DMS53 (cell line): ENCODE data around the gene TBCB.
"Not testable (repeated sequence)": the region's sequence is repeated elsewhere in the genome, so short reads cannot be mapped to it uniquely, and the experiment has no call there.

Experiments used
- DNase-seq: peaks from one replicate; lab custom pipeline; 2025; lab: John Stamatoyannopoulos, UW

TBCB gene

DNA sequence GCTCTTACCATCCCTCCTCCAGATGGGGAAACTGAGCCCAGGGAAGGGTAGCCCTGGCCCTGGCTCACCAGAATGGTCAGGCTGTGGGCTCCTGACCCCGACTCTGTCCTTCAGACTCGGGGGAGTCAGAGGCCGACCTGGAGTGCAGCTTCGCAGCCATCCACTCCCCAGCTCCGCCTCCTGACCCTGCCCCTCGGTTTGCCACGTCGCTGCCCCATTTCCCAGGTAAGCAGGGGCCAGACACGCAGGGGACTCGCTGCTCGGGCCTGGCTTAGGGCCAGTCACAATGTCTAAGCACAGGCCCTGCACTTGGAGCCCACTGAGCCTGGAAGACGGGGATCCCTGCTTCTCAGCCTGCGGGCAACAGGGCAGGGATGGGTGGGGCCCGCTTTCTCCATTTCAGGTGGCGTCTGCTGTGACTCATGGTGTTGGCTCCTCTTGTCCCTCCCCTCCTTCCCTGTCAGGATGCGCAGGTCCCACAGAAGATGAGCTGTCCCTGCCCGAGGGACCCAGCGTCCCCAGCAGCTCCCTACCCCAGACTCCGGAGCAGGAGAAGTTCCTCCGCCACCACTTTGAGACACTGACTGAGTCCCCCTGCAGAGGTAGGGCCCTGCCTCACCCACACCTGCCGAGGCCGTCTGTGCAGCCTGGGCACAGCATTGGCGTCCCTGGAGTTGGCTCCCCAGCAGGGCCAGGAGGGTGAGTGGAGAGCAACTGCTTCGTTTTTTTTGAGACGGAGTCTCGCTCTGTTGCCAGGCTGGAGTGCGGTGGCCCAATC lies 13.5 kb upstream of the TBCB start:
- no peak for DNase-seq

DNA sequence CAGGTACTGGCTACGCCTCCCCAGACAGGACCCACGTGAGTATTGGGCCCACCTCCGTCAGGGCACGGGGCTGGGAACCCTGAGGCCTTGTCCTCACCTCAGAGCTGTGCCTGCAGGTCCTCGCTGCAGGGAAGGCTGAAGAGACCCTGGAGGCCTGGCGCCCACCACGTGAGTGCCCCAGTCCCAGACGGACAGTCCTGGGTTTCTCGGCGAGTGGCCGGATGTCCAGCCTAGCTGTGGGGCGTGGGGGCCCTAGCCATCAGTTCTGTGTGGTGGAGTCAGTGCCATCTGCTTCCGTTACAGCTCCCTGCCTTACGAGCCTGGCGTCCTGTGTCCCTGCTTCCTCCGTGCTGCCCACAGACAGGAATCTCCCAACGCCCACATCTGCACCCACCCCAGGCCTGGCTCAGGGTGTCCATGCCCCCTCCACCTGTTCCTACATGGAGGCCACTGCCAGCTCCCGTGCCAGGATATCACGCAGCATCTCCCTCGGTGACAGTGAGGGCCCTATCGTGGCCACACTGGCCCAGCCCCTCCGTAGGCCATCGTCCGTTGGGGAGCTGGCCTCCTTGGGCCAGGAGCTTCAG lies 12.1 kb upstream of the TBCB start:
- DNase-seq, result no peak

DNA sequence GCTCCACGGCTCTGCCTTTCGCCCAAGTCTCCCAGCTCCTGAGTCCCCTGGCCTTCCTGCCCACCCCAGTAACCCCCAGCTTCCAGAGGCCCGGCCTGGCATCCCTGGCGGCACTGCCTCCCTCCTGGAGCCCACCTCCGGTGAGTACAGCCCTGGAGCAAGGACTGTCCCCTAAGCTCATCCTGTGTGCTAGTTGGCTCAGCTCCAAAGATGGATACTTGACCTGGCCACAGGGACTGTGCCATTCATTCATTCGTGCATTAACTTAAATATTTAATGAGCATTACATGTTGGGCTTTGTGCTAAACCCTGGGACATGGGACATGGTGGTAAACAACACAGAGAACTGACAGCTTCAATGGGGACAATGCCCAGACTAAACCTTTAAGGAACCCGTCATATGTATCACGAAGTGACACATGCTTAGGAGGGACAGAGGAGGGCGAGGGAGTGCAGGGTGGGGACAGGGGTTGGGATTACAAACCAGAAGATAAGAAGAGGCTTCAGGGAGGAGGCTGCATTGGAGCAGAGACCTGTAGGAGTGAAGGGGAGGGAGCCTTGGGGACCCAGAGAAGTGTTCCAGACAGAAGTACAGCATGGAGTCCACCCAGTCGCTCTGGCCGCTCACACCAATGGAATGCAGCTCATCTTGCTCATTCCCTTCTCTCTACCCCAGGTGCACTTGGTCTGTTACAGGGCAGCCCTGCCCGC lies 11.3 kb upstream of the TBCB start:
- DNase-seq, result no peak

DNA sequence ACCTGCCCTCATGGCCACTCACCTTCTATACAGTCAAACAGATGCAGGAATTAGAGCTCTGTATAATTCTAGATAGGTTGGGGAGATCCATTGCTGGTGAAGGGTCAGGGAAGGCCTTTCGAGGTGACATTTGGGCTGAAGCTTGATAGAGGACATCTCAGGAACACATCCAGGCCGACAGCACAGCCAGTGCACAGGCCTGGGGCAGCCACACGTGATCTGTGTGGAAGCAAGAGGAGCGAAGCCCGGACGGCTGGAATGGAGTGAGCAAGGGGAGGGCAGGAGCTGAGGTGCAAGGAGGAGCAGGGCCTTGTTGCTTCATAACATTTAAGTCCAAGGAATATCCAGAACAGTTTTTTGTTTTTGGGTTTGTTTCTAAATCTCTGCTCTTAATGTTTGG lies 8.8 kb upstream of the TBCB start:
- DNase-seq, result no peak

DNA sequence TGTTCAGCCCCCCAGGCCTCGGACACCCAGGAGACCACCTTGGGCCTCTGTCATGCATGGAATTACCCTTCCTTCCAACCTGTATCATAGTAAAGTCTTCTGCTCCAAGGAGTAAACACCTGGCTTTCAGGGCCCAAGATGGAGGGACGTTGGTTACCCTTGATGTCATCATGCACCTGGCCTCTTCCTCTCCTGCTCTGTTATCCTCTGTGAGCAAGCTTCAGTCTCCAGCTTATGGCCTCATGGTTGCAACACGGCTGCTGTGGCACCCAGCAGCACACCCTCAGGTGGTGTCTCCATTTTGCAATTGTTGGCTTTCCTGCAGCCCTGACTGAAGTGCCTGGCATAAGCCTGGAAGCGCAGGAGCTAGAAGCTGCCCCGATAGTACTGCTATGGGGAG lies 8.3 kb upstream of the TBCB start:
- DNase-seq, result no peak

DNA sequence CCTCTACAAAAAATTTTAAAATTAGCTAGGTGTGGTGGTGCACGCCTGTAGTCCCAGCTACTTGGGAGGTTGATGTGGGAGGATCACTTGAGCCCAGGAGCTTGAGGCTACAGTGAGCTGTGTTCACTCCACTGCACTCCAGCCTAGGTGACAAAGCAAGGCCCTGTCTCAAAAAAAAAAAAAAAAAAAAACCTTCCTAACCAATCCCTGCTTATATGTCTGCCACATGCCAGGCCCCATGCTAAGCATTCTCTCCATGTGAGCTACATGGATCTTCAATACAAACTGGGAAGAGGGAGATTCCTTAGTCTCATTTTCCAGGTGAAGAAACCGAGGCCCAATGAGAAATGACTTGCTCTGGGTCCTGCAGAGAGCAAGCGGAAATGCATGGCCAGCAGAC lies 6.6 kb upstream of the TBCB start:
- no peak for DNase-seq

DNA sequence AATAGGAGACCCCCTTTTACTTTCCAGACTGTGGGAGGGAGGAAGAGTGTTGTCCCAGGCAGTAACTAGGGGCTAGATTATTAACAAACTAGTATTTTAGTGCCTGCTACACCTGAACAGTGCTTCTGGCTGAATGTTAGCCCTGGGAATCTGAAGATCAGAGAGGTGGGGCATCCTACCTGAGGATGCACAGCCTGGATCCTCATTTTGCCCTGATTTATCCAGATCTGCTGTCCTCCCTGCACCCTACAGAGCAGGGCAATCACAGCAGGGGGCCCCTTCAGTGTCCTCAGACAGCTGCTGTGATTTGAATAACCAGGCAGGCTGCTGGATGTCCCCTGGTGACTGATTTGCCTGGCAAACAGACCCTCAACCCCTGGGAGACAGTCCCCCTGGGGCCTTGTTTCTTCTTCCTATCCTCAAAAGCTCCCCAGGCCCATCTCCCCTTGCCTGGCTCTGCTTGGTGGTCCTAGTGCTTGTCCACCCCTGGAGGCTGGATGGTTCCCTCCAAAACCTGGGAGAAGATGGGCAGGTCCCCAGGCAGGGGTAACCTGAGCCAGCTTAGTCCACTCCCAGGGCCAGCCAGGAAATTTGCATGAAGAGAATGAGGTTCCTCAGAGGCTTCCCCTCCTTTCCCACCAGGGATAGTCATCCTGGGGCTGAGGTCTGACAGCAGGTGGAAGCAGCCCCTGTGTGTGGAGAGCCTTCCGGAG lies 4.6 kb upstream of the TBCB start, which contains the start of gene OVOL3:
Gene OVOL3, plus strand, starts transcription at position 657 of the 713 bp plus-strand sequence. CDS start 60 bp downstream, outside the sequence.
- DNase-seq, result no peak

DNA sequence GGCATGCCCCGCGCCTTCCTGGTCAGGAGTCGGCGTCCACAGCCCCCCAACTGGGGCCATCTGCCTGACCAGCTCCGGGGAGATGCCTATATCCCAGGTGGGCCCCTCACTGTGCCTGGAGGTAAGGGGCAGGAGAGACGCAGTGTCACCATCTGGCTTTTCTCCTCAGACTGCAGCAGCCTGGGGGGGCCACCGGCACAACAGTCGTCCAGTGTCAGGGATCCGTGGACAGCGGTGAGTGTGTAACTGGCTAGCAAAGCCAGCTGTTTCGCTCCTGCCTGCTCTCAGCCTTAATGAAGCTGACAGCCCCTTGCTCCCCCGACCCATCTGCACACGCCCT lies 4.1 kb upstream of the TBCB start:
- DNase-seq, result no peak

DNA sequence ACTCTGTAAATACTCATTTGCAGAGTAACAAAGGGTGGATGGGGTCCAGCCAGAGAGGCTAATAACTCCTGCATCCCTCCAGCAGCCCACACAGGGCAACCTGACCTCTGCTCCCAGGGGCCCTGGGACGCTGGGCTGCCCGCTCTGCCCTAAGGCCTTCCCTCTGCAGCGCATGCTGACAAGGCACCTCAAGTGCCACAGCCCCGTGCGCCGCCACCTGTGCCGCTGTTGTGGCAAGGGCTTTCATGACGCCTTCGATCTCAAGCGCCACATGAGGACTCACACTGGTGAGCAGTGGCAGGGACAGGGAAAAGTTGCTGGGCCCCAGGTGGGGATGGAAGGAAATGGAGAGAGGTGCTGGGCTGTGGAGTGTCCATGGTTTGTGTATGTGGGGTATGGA lies 2.6 kb upstream of the TBCB start:
- DNase-seq, result no peak

DNA sequence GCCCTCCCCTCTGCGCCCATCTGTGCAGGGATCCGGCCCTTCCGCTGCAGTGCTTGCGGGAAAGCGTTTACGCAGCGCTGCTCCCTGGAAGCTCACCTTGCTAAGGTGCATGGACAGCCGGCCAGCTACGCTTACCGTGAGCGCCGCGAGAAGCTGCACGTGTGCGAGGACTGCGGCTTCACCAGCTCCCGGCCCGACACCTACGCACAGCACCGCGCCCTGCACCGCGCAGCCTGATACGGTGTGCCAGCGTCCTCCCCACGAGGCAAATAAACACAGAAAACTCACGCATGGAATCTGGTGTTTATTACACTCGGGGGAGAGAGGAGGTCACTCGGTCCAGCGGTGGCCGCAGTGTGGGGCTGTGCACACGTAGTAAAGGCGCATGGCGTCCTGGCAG lies 1.8 kb upstream of the TBCB start:
- no peak for DNase-seq

DNA sequence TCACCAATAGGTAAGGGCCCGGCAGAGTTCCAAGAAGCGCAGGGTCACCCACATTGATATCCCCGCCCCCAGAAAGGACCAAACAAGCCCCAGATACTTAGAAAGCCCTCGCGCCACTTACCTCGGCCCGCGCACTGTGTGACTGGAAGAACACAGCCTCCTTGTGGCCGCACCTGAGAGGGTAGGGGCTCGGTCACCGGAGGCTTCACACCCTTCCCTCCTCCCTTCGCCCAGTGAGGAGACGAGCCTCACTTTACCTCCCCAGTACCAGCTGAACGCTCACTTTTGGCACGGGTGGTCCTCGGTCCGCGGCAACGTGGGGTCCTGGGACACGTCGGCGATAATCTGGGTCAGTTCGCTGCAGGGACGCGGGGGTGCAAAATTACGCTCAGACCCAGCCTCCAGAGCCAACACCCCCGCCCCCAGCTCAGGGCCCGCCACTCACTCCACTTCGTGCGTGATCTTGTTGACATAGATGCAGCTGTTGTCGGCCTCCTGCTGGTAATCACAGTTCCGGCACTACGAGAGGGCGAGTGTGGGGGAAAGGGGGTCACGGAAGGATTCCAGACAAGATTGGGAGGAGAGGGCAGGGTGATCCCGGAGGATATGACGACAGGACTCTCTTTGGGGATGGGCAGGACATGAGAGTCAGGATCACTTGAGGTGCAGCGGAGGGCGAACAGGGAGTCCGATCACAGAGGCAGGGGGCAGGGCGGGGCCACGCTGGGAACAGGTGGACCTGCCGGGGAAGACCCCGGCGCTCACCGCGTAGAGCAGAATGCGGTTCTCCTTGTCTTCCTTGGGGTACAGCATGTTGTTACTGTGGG lies 1.2 kb upstream of the TBCB start:
- peak; percentile 87 for DNase-seq

DNA sequence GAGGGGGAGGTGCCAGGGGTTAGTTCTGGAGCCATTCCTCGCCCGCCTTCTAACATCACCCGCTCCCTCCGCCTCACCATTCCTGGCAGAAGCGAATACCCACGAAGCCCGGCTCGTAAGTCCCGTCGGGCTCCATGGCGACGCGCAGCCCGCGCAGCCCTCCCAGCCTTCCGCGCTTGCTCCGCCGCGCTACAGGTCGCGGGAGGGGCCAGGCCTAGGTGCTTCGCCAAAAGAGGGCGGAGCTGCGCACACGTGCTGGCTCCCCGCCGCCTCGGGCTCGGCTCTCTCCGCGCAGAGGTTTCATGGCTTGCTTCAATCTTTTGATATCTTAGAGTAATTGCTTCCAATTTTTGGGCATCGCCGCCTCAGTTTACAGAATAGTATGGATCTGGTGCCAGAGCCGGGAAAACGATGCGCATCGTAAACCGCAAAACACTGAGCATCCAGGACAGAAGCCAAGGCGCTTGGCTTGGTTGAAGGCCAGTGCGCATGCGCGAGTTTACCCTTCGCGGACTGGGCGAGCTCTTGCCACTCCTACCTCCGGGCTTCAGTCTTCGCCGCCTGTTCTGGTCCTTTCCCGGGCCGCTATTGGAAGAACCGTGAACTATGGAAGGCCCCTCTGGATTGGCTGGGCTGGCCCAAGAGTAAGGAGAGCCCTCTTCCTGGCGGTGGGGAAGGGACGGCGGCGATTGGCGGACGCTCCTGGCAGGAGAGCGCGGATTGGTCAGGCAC lies 381 bp upstream of the TBCB start, which contains the start of gene POLR2I:
Gene POLR2I, minus strand, starts transcription at position 155 of the 732 bp plus-strand sequence. Its CDS starts 19 bp downstream, at position 136.
- DNase-seq, result peak; percentile 100

DNA sequence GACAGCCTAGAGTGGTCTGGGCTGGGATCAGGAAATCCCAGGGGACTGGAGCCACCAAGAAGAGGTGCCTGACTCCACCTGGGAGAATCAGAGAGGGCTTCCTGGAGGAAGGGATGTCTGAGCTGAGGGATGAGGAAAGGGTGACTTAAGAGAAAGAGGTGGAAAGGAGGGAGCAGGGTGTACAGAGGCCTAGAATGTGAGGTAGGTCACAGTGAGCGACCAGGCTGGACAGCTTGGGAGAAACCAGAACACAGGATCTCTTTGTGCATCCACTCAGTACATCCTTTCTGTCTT lies 1.0 kb downstream of the TBCB start:
- no peak for DNase-seq

DNA sequence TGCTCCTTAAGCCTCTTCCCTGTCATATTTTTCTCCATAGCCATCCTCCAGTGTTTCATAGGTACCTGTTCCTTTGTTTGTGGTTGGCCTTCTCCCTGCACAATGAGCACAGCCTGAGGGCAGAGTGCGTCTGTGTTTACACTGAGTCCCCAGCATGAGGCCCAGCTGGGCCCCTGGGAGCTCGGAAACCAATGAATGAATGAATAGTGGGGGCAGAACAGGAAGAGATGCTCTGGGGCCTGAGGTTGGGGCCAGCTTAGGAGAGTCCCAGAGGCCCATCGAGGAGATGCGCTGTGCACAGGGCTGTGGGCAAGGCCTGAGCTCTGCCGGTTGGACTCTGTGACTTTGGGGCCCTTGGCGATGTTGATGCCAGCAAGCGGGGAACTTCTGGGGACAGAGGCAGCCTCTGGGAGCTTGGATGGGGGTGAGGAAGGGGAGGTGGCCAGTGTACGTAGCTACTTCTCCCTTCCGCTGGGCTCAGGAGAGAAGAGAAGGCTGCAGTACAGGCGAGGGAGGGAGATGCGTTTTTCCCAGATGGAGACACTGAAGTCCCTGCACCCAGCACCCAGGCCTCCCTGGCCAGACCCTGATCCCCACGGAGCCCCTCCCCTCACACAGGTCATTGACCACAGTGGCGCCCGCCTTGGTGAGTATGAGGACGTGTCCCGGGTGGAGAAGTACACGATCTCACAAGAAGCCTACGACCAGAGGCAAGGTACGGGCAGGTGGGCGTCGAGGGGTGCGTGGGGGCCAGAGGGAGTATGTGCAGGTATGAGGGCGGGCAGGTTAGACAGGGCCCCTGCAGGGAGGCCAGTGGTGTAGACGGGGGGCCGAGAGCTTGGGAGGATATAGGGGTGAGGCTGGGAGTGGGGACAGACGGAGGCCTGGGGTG lies 5.1 kb downstream of the TBCB start:
- no peak for DNase-seq

DNA sequence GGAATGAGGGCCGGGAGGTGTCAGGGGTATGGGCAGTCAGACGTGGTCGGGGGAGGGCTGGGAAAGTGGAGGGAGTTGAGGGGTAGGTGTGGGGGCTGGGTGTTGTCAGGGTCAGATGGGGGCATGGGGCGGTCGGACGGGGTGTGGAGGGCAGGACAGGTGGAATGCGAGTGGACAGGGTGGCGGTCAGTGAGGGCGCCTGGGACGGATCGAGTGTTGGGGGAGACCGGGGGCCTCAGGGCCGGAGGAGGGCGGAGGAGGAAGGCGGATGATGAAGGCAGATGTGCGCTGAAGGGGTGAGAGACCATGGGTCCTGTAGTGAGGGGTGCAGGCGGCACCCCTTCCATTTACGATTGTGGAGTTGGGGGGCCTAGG lies 5.7 kb downstream of the TBCB start:
- DNase-seq, result no peak

DNA sequence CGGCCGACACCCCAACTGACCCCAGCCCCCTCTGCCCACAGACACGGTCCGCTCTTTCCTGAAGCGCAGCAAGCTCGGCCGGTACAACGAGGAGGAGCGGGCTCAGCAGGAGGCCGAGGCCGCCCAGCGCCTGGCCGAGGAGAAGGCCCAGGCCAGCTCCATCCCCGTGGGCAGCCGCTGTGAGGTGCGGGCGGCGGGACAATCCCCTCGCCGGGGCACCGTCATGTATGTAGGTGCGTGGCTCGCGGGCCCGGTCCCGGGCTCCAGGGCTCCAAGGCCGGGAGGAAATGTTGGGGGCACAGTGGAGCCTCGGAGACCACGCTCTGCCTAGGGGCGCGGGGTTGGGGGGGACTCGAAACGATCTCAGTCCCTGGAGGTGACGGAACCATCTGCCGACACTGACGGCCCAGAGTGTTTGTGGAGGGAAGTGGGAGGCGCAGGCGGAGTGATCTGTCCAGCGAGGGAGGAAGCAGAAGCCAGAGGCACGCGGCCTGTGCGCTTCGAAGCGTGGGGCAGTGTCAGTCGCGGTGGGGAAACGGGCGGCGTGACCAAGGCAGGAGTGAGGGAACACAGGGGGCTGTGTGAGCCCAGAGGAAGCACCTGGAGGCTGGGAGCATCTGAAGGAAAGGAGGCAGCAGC lies 6.3 kb downstream of the TBCB start:
- no peak for DNase-seq

DNA sequence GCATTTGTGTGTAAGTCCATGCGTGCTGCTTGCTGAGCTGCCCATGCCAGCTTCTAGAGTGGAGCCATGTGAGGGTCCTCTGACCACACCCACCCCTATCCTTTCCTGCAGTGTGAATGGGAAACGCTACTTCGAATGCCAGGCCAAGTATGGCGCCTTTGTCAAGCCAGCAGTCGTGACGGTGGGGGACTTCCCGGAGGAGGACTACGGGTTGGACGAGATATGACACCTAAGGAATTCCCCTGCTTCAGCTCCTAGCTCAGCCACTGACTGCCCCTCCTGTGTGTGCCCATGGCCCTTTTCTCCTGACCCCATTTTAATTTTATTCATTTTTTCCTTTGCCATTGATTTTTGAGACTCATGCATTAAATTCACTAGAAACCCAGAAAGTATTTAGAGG lies 10.3 kb downstream of the TBCB start:
- DNase-seq, result no peak

DNA sequence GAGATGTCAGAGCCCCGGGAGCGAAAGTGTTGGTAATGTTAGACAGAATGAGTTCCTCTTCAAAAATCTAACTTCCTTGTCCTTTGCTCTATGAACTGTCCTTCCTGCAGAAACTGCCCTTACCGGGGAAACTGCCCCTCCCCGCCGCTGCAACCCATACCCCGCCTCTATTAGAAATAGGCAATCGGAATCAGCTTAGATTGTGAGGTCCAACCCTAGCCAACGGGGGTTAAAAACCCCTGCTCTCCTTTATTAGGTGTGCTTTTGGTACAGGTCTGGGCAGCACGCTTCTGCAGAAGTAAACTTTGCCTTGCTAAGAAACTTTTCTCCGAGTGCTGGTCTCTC lies 13.1 kb downstream of the TBCB start:
- peak; percentile 84 for DNase-seq

DNA sequence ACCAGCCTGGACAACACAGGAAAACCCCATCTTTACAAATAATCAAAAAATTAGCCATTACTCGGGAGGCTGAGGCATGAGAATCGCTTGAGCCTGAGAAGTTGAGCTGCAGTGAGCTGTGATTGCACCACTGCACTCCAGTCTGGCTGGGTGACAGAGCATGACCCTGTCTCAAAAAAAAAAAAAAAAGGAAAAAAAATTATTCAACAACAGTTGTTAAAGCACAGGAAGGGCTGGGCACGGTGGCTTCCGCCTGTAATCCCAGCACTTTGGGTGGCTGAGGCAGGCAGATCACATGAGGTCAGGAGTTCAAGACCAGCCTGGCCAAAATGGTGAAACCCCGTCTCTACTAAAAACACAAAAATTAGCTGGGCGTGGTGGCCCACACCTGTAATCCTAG lies 16.0 kb downstream of the TBCB start:
- not testable (repeated sequence) for DNase-seq

DNA sequence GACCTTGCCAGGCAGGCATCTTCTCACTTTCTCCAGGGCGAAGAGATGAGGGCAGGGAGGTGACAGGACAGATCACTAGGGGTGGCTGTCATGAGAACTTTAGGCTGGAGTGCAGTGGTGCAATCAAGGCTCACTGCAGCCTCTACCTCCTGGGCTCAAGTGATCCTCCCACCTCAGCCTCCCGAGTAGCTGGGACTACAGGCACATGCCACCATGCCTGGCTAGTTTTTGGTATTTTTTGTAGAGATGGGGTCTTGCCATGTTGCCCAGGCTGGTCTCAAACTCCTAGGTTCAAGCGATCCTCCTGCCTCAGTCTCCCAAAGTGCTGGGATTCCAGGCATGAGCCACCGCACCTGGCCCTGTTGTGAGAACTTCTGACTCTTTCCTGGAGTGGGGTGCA lies 19.6 kb downstream of the TBCB start:
- not testable (repeated sequence) for DNase-seq
